Inferior parietal cortex (tissue), 1 donor: Measurements from ENCODE around the gene PRPS1L1.

Source experiments
- DNase-seq: peaks from one replicate; pipeline ENCODE4 v3.0.0-alpha.2; 2016; ENCODE audit errors: extremely low spot score

The PRPS1L1 gene

GRCh38 chr7:18027628-18028027, at the start of gene PRPS1L1:
PRPS1L1 (minus strand) TSS chr7:18027846.
- DNase-seq, result no peak

- DNase-seq, result no peak
Measured at GRCh38 chr7:18076461-18076860, 48.8 kb upstream of the PRPS1L1 start.

GRCh38 chr7:18068745-18069144, 41.1 kb upstream of the PRPS1L1 start:
- DNase-seq, result no peak

GRCh38 chr7:18064242-18064838, 36.7 kb upstream of the PRPS1L1 start:
- no peak for DNase-seq

GRCh38 chr7:18063149-18063901, 35.7 kb upstream of the PRPS1L1 start:
- DNase-seq, result no peak

- no peak for DNase-seq
Measured at GRCh38 chr7:18059171-18059570, 31.5 kb upstream of the PRPS1L1 start.

- no peak for DNase-seq
Measured at GRCh38 chr7:18053941-18054340, 26.3 kb upstream of the PRPS1L1 start.

- no peak for DNase-seq
Measured at GRCh38 chr7:18053177-18053928, 25.7 kb upstream of the PRPS1L1 start.

GRCh38 chr7:18049262-18049661, 21.6 kb upstream of the PRPS1L1 start:
- no peak for DNase-seq

- DNase-seq, result no peak
Measured at GRCh38 chr7:18046601-18047000, 19.0 kb upstream of the PRPS1L1 start.

GRCh38 chr7:18045171-18045570, 17.5 kb upstream of the PRPS1L1 start:
- DNase-seq, result no peak

- DNase-seq, result no peak
Measured at GRCh38 chr7:18041191-18041590, 13.5 kb upstream of the PRPS1L1 start.

- no peak for DNase-seq
Measured at GRCh38 chr7:18040196-18040595, 12.6 kb upstream of the PRPS1L1 start.

- DNase-seq, result no peak
Measured at GRCh38 chr7:18038382-18038781, 10.7 kb upstream of the PRPS1L1 start.

- no peak for DNase-seq
Measured at GRCh38 chr7:18037609-18038008, 10.0 kb upstream of the PRPS1L1 start.

- DNase-seq, result no peak
Measured at GRCh38 chr7:18036783-18037182, 9.1 kb upstream of the PRPS1L1 start.

- no peak for DNase-seq
Measured at GRCh38 chr7:18030758-18031157, 3.1 kb upstream of the PRPS1L1 start.

- no peak for DNase-seq
Measured at GRCh38 chr7:18020138-18020715, 7.4 kb downstream of the PRPS1L1 start.

GRCh38 chr7:18019555-18019954, 8.1 kb downstream of the PRPS1L1 start:
- no peak for DNase-seq

- DNase-seq, result no peak
Measured at GRCh38 chr7:18018296-18019215, 9.1 kb downstream of the PRPS1L1 start.
